Adrenal gland (tissue), 12 donors: ENCODE measurements around the gene ENTHD1. TPM values are rescaled to one million over a fixed set of nuclear protein-coding genes. Genes with fewer than 3 reads are reported as not detected.
"Not testable (repeated sequence)": the region's sequence is repeated elsewhere in the genome, so short reads cannot be mapped to it uniquely, and the experiment has no call there.

Experiments used
- DNase-seq, 7 donors: peaks; one replicate each; pipeline ENCODE4 v3.0.0-alpha.2; 2019 to 2020
- H3K27ac ChIP-seq, 5 donors: fragments of 200-600 bp; sonication (generic) in 4 of 5; 1 replicate in 3 of 5; 2 replicates in 2 of 5; pipeline versions ENCODE4 v1.5.1 to v1.8.0; 2016 to 2020; ENCODE audit warnings: mild to moderate bottlenecking in 1 of 5
- H3K27me3 ChIP-seq: fragments of 200-600 bp; 2 replicates; pipeline ENCODE4 v1.8.0; 2021
- H3K36me3 ChIP-seq, 2 donors: fragments of 200-600 bp; replicated peaks in 1 of 2; 1 replicate in 1 of 2; 2 replicates in 1 of 2; pipeline versions ENCODE4 v1.5.1 to v1.8.0; 2018 to 2022
- H3K4me1 ChIP-seq, 2 donors: fragments of 200-600 bp; replicated peaks in 1 of 2; 1 replicate in 1 of 2; 2 replicates in 1 of 2; pipeline versions ENCODE4 v1.5.1 to v1.8.0; 2018 to 2021
- H3K4me3 ChIP-seq, 4 donors: fragments of 200-600 bp; sonication (generic) in 3 of 4; one replicate each; pipeline ENCODE4 v1.5.1; 2016 to 2018
- H3K9me3 ChIP-seq, 3 donors: fragments of 200-600 bp; sonication (generic) in 1 of 3; replicated peaks in 1 of 3; 1 replicate in 2 of 3; 2 replicates in 1 of 3; pipeline versions ENCODE4 v1.5.1 to v1.8.0; 2016 to 2021
- CTCF ChIP-seq, 6 experiments: fragments of 450-650 bp in 4 of 6; fragments of 200-600 bp in 2 of 6; sonication (generic) in 1 of 6; IDR thresholded peaks; 1 replicate in 5 of 6; 2 replicates in 1 of 6; pipeline versions ENCODE4 v1.5.1 to v1.8.0; 2016 to 2021; ENCODE audit warnings: antibody characterized with exemption in 6 of 6, mild to moderate bottlenecking in 2 of 6, moderate library complexity in 1 of 6
- POLR2A ChIP-seq, 2 donors: fragments of 450-650 bp; IDR thresholded peaks; one replicate each; pipeline ENCODE4 v1.6.1; 2017; ENCODE audit warnings: antibody characterized with exemption in 2 of 2, mild to moderate bottlenecking in 2 of 2, moderate library complexity in 1 of 2
- WGBS, 4 donors: extraction: QIAGEN DNeasy Blood & Tissue Kit in 2 of 4; methylation state at CpG; one replicate each; pipeline versions ENCODE4 v1.1.5 to v1.1.7; 2013 to 2017; 5-methylcytosine and 5-hydroxymethylcytosine counted together
- intact Hi-C, 2 donors: fragments of 100-400 bp; cut with DNase I; formaldehyde crosslinking; loops; one replicate each; pipeline versions ENCODE4 v1.14.1 to v1.15.0; 2022 to 2023
- polyA plus RNA-seq, 3 donors: library from polyadenylated mRNA; stranded (reverse); fragments of 200-250 nt in 2 of 3; fragments of 350-450 nt in 1 of 3; fragmentation: Illumina TruSeq in 1 of 3; extraction: RNeasy Lipid Tissue Mini Kit (QIAGEN cat#74804) in 1 of 3; gene quantifications; one replicate each; pipeline ENCODE4 v1.2.3, GENCODE V29; 2013 to 2014
- total RNA-seq, 9 donors: library from RNA; depleted of rRNA in 4 of 9; stranded (reverse); fragments of >200 nt in 4 of 9; fragments of 120-200 nt in 1 of 9; fragmentation: NEBNext Ultra II Directional in 1 of 9; extraction: Animal tissue kit (Norgen Biotek cat#: 25700) in 1 of 9; gene quantifications; one replicate each; pipeline versions ENCODE4 v1.1.0 to v1.2.4, GENCODE V29; 2013 to 2023
- donor health status: healthy with polysubstance abuse.
- donor health status: Bipolar disorder and iron deficiency.
- donor health status: DM: yes; HTN: yes; CAD: no.
- donor health status: DM: no; HTN: no; CAD: no.
- donor health status: DM: no; HTN: no; CAD: no.
- donor health status: DM: yes; HTN: yes; CAD: no.

ENTHD1 gene
- total and polyA plus RNA-seq, 12 donors, result 0.07 TPM; not detected in 11

DNA sequence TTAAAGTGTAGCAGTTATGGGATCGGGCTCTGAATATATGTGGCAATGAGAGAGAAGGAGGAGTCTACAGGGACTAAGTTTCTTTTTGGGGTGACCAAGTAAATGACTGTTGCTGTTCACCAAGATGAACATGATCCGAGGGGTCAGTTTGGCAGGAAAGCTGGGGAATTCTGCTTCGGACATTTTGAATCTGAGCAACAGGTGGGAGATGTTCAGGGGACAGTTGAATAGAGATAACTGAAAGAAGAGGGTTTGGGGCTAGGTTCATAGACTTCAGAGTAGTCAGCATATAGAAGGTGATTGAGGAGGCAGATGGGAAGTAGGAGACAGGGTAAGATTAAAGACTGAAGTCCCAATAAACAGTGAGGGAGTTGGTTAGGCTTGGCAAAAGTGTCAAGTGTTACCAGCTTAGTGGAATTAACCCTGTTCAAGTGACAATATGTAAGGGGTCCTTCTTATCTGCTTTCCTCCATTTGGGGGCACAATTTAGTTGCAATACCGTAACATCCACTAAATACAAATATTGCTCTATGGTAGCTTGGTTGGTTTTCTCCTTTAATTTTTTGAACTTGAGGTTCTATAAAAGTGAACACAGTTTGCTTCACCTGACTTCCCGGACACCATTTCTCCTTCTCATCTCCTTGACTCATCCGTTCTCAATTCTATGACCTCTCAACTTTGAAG lies 2.9 kb upstream of the ENTHD1 start:
- WGBS, 4 donors, result 81 to 93% (median 86%) methylated on average over 6 of the region's 6 CpGs
- H3K4me1 ChIP-seq, result no peaks in the 10 kb centered on the region
- no peaks in the 10 kb centered on the region for H3K27me3 ChIP-seq
- no peak for DNase-seq
- no peaks in the 10 kb centered on the region for H3K36me3 ChIP-seq
- no peak overlapping the region for H3K4me3 ChIP-seq
- no peak overlapping the region for H3K27ac ChIP-seq
- no peak for TF ChIP-seq POLR2A (IDR thresholded peaks at IDR 0.05)
- TF ChIP-seq CTCF (IDR thresholded peaks at IDR 0.05), result no peak
- intact Hi-C loops, result no loop called here
- no peaks in the 10 kb centered on the region for H3K9me3 ChIP-seq

DNA sequence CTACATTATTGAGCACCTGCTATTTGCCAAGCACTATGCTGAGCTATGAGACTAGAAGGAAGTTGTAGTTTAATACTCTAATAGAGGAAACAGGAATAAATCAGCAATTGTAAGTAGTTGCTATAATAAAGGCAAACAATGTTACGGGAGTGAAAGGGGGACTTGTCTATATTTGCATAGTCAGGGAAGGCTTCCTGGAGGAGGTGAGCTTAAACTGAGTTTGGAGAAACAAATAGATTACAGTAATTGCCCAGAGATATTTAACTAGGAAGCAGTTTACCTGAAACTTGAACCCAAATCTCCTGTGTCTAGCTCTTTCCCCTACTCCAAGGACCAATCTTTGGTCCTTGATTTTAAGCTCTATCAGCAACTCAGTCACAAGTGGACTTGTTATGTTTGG lies 2.1 kb upstream of the ENTHD1 start:
- Histone ChIP-seq H3K4me1 (no peaks in the 10 kb centered on the region), H3K9me3 (no peaks in the 10 kb centered on the region), H3K27ac (no peak overlapping the region), H3K36me3 (no peaks in the 10 kb centered on the region), H3K4me3 (no peak overlapping the region), H3K27me3 (no peaks in the 10 kb centered on the region)
- intact Hi-C loops, result no loop called here
- no peak for DNase-seq
- TF ChIP-seq POLR2A (IDR thresholded peaks at IDR 0.05) (no peak), CTCF (IDR thresholded peaks at IDR 0.05) (no peak)
- 81 to 92% (median 85%) methylated on average over 1 of the region's 1 CpG for WGBS, 4 donors

DNA sequence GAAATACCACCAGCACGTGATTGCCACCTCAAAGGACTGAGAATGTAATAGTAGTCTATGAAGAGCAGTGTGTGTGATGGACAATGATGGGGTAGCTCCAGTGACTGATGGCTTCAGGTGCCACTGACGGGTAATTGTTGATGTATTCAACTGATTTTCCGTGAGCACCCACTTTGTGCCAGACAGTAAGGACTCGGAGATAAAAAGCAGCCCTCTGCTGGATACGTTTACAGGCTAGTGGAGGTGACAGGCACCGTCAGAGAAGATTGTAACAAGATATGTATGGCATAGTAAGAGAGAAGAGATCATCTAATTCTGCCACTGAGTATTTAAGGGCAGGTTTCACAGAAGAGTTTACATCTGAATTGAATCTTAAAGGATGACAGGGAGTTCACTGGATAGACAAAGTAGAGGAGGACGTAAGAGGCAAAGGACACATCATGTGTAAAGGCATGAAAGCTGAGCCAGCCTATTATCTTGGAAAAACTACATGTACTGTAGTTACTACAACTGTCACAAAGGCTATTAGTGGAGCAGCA lies 1.1 kb upstream of the ENTHD1 start:
- H3K27ac ChIP-seq, result no peak overlapping the region
- TF ChIP-seq POLR2A (IDR thresholded peaks at IDR 0.05), result no peak
- no peak for TF ChIP-seq CTCF (IDR thresholded peaks at IDR 0.05)
- H3K4me1 ChIP-seq, result no peaks in the 10 kb centered on the region
- no peak for DNase-seq
- intact Hi-C loops, result no loop called here
- no peaks in the 10 kb centered on the region for H3K27me3 ChIP-seq
- H3K4me3 ChIP-seq, result no peak overlapping the region
- H3K36me3 ChIP-seq, result no peaks in the 10 kb centered on the region
- 47 to 62% (median 53%) methylated on average over 7 of the region's 7 CpGs for WGBS, 4 donors
- no peaks in the 10 kb centered on the region for H3K9me3 ChIP-seq

DNA sequence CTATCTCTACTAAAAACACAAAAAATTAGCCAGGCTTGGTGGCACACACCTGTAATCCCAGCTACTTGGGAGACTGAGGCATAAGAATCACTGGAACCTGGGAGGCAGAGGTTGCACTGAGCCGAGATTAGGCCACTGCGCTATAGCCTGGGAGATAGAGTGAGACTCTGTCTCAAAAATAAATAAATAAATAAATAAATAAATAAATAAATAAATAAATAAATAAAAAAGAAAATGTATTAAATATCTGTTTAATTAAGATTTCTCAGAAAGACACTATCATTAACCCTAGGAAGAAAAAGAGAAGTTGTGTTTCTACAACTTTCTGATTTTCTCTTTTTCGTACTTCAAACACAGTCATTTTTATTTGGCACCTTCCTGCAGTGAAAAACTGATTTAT lies 3.6 kb downstream of the ENTHD1 start:
- H3K27me3 ChIP-seq, H3K4me3 ChIP-seq, H3K4me1 ChIP-seq, H3K9me3 ChIP-seq, intact Hi-C loops, H3K36me3 ChIP-seq, H3K27ac ChIP-seq, DNase-seq: not testable (repeated sequence)
- WGBS, 4 donors, result 75 to 97% (median 92%) methylated on average over 3 of the region's 3 CpGs

- no peak overlapping the region for H3K27ac ChIP-seq
- no peak overlapping the region for H3K4me3 ChIP-seq
- H3K9me3 ChIP-seq, result no peaks in the 10 kb centered on the region
- H3K4me1 ChIP-seq, result no peaks in the 10 kb centered on the region
- WGBS, 4 donors, result 74 to 83% (median 77%) methylated on average over 1 of the region's 1 CpG
- no peak for DNase-seq
- H3K27me3 ChIP-seq, result no peaks in the 10 kb centered on the region
- H3K36me3 ChIP-seq, result no peaks in the 10 kb centered on the region
- no peak for TF ChIP-seq POLR2A (IDR thresholded peaks at IDR 0.05)
- no peak for TF ChIP-seq CTCF (IDR thresholded peaks at IDR 0.05)
- intact Hi-C loops, result no loop called here
These were observed 10.5 kb downstream of the ENTHD1 start for GRCh38 chr22:39883057-39883456.
